VCaP (cell line): ENCODE data around the gene FKBP6.
A peak's percentile ranks its signal among the peaks of the same experiment; 100 is the strongest.
"Not testable (repeated sequence)": the region's sequence is repeated elsewhere in the genome, so short reads cannot be mapped to it uniquely, and the experiment has no call there.

ENCODE experiments used
- H3K27ac ChIP-seq: fragments of 450-650 bp; 2 replicates; pipeline ENCODE4 v1.5.1; 2017
- CTCF ChIP-seq: fragments of 450-650 bp; conservative IDR thresholded peaks from 2 replicates; pipeline ENCODE4 v1.5.1; 2017; ENCODE audit warnings: mild to moderate bottlenecking, moderate library complexity

The FKBP6 gene

GRCh38 chr7:73327922-73328321 is at the start of gene FKBP6, which contains the start of gene TRIM50:
Gene FKBP6 (plus strand): TSS chr7:73328161. CDS start chr7:73328429, 268 bp downstream.
Gene TRIM50 (minus strand): TSS chr7:73328082. CDS start chr7:73324787, 3,295 bp downstream.
- not testable (repeated sequence) for H3K27ac ChIP-seq

GRCh38 chr7:73297235-73297634 is 30.7 kb upstream of the FKBP6 start:
- not testable (repeated sequence) for H3K27ac ChIP-seq

DNA sequence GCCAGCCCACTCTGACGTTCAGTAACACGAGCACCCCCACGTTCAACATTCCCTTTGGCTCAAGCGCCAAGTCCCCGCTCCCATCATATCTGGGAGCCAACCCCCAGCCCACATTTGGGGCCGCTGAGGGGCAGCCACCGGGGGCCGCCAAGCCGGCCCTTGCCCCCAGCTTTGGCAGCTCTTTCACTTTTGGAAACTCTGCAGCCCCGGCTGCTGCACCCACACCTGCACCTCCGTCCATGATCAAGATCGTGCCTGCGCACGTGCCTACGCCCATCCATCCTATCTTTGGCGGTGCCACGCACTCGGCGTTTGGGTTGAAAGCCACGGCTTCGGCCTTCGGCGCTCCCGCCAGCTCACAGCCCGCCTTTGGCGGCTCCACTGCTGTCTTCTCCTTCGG is 30.3 kb upstream of the FKBP6 start:
- H3K27ac ChIP-seq: not testable (repeated sequence)

GRCh38 chr7:73299812-73300211 is 28.1 kb upstream of the FKBP6 start:
- not testable (repeated sequence) for H3K27ac ChIP-seq

DNA sequence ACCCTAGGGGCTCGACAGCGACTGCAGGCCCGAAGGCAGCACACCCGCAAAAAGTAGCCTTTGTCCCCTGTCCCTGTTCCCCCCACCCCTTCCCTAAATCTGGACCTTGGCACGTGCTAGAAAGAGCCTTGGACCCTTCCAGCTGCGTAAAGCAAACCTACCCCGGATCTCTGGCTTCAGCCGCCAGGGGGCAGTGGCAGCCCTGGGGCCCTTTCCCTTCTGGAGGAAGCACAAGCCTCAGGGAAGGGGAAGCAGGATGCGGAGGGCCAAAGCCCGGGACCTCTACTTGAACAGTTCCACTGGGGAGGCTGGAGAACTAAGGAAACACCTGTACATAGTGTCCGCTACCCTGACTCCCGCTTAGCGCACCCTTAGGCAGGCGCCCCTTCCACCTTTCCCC is 26.9 kb upstream of the FKBP6 start:
- not testable (repeated sequence) for H3K27ac ChIP-seq

DNA sequence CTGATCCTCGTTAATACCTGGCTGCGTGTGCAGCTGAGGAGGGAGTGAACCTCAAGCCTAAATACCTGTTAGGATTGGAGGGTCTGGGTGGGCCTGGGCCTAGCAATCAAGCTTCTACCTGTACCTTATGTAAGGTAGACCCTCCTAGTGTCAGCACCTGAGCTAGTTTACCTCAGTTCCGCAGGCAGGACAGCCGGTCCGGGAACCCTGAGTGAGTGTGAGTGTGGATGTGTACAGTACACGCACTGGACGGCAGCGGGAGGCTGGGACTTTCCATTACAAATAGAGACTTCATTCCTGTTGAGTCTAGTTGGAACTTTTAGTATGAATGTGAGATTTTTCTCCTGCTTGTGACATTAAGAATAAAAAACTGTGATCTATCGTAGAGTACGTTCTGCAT is 25.1 kb upstream of the FKBP6 start:
- not testable (repeated sequence) for H3K27ac ChIP-seq

- TF ChIP-seq CTCF: no peak
- H3K27ac ChIP-seq: no peak overlapping the region
Measured at GRCh38 chr7:73303546-73303945, 24.4 kb upstream of the FKBP6 start.

DNA sequence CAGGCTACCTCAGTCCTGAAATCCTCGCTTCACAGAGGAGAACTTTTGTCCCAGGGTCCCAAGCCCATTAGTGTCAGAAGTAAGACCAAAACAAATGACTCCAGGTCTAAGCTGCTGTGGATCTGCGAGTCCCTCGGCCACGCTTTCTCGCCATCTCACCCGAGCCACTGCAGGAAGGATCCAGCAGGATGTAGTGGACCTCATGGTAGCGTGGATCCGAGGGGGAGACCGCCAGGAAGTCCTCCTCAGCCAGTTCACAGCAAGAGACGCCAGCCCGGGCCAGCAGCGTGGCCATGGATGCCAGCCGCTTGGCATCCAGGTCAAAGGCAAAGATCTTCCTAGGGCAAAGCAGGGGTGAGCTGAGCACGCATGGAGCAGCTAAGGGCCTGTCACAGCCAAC is 23.9 kb upstream of the FKBP6 start:
- TF ChIP-seq CTCF: no peak
- no peak overlapping the region for H3K27ac ChIP-seq

DNA sequence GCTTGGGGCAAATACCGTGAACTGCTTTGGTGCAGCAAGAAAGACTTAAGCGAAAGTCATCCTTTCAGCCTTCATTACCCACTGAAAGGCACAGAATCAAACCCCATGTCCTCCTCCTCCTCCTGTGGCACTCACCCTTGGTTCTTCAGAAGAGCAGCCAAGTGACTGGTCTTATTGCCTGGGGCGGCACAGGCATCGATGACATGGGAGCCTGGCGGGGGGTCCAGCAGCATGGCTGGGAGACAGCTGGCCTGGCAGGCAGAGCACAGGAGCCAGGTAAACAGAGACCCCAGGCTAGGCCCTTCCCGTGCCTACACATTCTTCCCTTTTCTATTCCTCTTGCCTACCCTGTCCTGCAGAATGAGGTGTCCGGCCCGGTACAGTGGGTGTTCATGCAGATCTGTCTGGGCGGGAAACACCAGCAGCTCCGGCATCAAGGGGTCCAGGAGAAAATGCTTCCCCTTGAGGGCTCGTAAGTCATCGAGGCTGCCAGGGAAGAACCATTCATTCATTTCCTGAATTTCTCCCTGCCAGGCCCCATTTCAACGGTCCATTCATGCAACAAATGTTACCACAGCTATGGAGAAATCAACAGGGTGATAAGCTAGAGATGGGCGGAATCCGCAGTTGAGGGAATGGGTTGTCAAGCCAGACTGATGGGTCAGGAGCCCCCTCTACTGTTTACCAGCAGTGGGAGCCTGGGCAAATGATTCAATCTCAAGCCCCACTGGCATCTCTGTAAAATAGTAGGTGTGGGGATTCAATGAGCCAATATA is 23.2 kb upstream of the FKBP6 start:
- H3K27ac ChIP-seq: not testable (repeated sequence)

- no peak for TF ChIP-seq CTCF
- no peak overlapping the region for H3K27ac ChIP-seq
Measured at GRCh38 chr7:73307436-73307835, 20.5 kb upstream of the FKBP6 start.

DNA sequence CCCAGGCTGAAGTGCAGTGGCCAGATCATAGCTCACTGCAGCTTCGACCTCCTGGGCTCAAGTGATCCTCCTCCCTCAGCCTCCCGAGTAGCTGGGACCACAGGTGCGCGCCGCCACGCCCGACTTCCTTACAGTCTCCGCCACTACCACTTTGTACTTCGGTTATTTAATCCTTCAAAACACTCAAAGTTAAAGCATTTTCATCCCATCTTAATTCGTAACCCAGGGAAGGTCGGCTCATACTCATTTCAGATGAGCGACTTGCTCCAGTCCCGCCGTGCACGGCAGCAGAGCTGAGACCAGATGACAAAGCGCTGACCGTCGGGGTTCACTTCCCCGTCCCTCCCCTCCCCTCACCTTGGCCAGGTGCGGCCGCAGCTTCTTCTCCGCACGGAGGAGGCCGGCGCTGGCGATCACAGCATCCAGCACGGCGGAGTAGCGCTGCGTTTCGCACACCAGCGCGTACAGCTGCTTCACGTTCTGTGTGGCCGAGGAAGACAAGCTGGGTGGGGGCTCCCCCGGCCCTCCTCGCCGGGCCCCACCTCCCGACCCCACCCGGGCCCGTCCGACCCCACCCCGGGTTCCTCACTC is 19.8 kb upstream of the FKBP6 start:
- no peak for TF ChIP-seq CTCF
- H3K27ac ChIP-seq: peak overlapping the region; percentile 75
